SK-N-SH (cell line): ENCODE results near the gene FRMD5.

ENCODE experiments used
- POLR2AphosphoS5 ChIP-seq: IDR thresholded peaks from 2 replicates; pipeline ENCODE4 v1.6.1; 2012; ENCODE audit warnings: low read depth, low read length
- TF ChIP-seq, protein P1 (sequence below): fragments of 200-600 bp; sonication (generic); IDR thresholded peaks from 2 replicates; pipeline ENCODE4 v1.6.1; 2017; ENCODE audit warnings: antibody characterized with exemption, mild to moderate bottlenecking, moderate library complexity
- TF ChIP-seq, protein P2 (sequence below): IDR thresholded peaks from 2 replicates; pipeline ENCODE4 v1.6.1; 2012; ENCODE audit warnings: mild to moderate bottlenecking, low read depth, low read length, moderate library complexity

DNA sequence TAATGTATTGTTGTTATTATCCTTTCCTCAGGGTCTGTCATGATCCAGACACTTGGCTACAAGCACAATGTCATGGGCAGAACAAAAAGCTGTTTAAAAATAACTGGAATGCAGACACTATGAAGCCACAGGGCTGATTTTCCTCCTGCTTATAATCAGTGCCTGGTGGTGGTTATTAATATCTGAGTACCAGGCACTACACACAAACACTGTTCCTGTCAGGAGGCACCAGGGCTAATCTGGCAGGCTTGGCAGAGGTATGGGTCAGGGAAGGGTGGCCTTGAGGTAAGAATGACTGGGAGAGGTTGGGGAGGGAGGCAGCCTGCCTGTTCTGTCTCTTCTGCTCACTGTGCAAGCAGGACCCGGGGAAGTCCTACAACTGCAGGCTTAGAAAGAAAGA is 301.1 kb downstream of the FRMD5 start:
- TF ChIP-seq, protein P1, sequence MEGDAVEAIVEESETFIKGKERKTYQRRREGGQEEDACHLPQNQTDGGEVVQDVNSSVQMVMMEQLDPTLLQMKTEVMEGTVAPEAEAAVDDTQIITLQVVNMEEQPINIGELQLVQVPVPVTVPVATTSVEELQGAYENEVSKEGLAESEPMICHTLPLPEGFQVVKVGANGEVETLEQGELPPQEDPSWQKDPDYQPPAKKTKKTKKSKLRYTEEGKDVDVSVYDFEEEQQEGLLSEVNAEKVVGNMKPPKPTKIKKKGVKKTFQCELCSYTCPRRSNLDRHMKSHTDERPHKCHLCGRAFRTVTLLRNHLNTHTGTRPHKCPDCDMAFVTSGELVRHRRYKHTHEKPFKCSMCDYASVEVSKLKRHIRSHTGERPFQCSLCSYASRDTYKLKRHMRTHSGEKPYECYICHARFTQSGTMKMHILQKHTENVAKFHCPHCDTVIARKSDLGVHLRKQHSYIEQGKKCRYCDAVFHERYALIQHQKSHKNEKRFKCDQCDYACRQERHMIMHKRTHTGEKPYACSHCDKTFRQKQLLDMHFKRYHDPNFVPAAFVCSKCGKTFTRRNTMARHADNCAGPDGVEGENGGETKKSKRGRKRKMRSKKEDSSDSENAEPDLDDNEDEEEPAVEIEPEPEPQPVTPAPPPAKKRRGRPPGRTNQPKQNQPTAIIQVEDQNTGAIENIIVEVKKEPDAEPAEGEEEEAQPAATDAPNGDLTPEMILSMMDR = no peak
- TF ChIP-seq, protein P2, sequence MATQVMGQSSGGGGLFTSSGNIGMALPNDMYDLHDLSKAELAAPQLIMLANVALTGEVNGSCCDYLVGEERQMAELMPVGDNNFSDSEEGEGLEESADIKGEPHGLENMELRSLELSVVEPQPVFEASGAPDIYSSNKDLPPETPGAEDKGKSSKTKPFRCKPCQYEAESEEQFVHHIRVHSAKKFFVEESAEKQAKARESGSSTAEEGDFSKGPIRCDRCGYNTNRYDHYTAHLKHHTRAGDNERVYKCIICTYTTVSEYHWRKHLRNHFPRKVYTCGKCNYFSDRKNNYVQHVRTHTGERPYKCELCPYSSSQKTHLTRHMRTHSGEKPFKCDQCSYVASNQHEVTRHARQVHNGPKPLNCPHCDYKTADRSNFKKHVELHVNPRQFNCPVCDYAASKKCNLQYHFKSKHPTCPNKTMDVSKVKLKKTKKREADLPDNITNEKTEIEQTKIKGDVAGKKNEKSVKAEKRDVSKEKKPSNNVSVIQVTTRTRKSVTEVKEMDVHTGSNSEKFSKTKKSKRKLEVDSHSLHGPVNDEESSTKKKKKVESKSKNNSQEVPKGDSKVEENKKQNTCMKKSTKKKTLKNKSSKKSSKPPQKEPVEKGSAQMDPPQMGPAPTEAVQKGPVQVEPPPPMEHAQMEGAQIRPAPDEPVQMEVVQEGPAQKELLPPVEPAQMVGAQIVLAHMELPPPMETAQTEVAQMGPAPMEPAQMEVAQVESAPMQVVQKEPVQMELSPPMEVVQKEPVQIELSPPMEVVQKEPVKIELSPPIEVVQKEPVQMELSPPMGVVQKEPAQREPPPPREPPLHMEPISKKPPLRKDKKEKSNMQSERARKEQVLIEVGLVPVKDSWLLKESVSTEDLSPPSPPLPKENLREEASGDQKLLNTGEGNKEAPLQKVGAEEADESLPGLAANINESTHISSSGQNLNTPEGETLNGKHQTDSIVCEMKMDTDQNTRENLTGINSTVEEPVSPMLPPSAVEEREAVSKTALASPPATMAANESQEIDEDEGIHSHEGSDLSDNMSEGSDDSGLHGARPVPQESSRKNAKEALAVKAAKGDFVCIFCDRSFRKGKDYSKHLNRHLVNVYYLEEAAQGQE = no peak
- no peak for TF ChIP-seq POLR2AphosphoS5
